Neuronal stem cell (in vitro differentiated cells): Measurements from ENCODE around the gene SHROOM2.
A peak's percentile ranks its signal among the peaks of the same experiment; 100 is the strongest.

ENCODE experiments used
- DNase-seq: peaks from one replicate; pipeline ENCODE4 v3.0.0-alpha.2; 2013; ENCODE audit warnings: low spot score
- H2AFZ ChIP-seq: one replicate; pipeline ENCODE4 v1.6.1; 2013; ENCODE audit warnings: mild to moderate bottlenecking, low read length, inconsistent platforms
- H2AK5ac ChIP-seq: 2 replicates; pipeline ENCODE4 v1.6.1; 2013; ENCODE audit warnings: low read depth, mild to moderate bottlenecking, inconsistent platforms, low read length, moderate library complexity, mixed read lengths
- H2BK120ac ChIP-seq: 2 replicates; pipeline ENCODE4 v1.6.1; 2013; ENCODE audit warnings: low read depth, mild to moderate bottlenecking, inconsistent platforms, low read length, moderate library complexity, mixed read lengths
- H2BK12ac ChIP-seq: one replicate; pipeline ENCODE4 v1.6.1; 2013; ENCODE audit warnings: low read length, inconsistent platforms
- H2BK15ac ChIP-seq: 2 replicates; pipeline ENCODE4 v1.6.1; 2013; ENCODE audit warnings: mild to moderate bottlenecking, low read length, inconsistent platforms, mixed read lengths
- H2BK5ac ChIP-seq: one replicate; pipeline ENCODE4 v1.6.1; 2013; ENCODE audit warnings: inconsistent platforms, mild to moderate bottlenecking, low read length, moderate library complexity
- H3K14ac ChIP-seq: one replicate; pipeline ENCODE4 v1.6.1; 2013; ENCODE audit warnings: low read length, inconsistent platforms
- H3K18ac ChIP-seq: 2 replicates; pipeline ENCODE4 v1.6.1; 2013; ENCODE audit warnings: low read length, inconsistent platforms
- H3K23ac ChIP-seq: 2 replicates; pipeline ENCODE4 v1.6.1; 2013; ENCODE audit warnings: low read depth, mild to moderate bottlenecking, mixed read lengths, low read length, inconsistent platforms; ENCODE audit not compliant: poor library complexity
- H3K27ac ChIP-seq: replicated peaks from 3 replicates; pipeline ENCODE4 v1.5.1; 2013; ENCODE audit warnings: low read length, inconsistent platforms
- H3K27me3 ChIP-seq, 3 experiments: 2 replicates each; pipeline ENCODE4 v1.6.1; 2013; ENCODE audit warnings: low read length in 3 of 3, mild to moderate bottlenecking in 2 of 3, inconsistent platforms in 1 of 3, low read depth in 1 of 3, mixed read lengths in 1 of 3, moderate library complexity in 1 of 3; ENCODE audit not compliant: control insufficient read depth in 3 of 3, insufficient read depth in 3 of 3
- H3K36me3 ChIP-seq, 2 donors: replicated peaks in 1 of 2; 2 replicates each; pipeline ENCODE4 v1.6.1; 2013; ENCODE audit warnings: low read length in 2 of 2; ENCODE audit not compliant: control insufficient read depth in 2 of 2, insufficient read depth in 2 of 2
- H3K4ac ChIP-seq: 2 replicates; pipeline ENCODE4 v1.6.1; 2013; ENCODE audit warnings: inconsistent platforms, mild to moderate bottlenecking, low read length, moderate library complexity
- H3K4me1 ChIP-seq, 2 donors: 1 replicate in 1 of 2; 2 replicates in 1 of 2; pipeline ENCODE4 v1.6.1; 2013; ENCODE audit warnings: low read length in 2 of 2, low read depth in 1 of 2; ENCODE audit not compliant: control insufficient read depth in 2 of 2, insufficient read depth in 1 of 2
- H3K4me2 ChIP-seq: one replicate; pipeline ENCODE4 v1.6.1; 2013; ENCODE audit warnings: mild to moderate bottlenecking, low read length, inconsistent platforms; ENCODE audit not compliant: insufficient read depth, poor library complexity, severe bottlenecking
- H3K4me3 ChIP-seq, 2 donors: 2 replicates each; pipeline ENCODE4 v1.5.1; 2013; ENCODE audit warnings: low read length in 2 of 2, mild to moderate bottlenecking in 2 of 2, inconsistent platforms in 1 of 2, moderate library complexity in 1 of 2
- H3K79me1 ChIP-seq: one replicate; pipeline ENCODE4 v1.6.1; 2013; ENCODE audit warnings: low read depth, mild to moderate bottlenecking, inconsistent platforms, low read length, moderate library complexity
- H3K9ac ChIP-seq: one replicate; pipeline ENCODE4 v1.6.1; 2013; ENCODE audit warnings: mild to moderate bottlenecking, low read depth, low read length, inconsistent platforms; ENCODE audit not compliant: poor library complexity
- H3K9me3 ChIP-seq, 2 donors: replicated peaks in 1 of 2; 2 replicates each; pipeline versions ENCODE3 to v1.6.1; 2013; ENCODE audit warnings: low read length in 2 of 2, mild to moderate bottlenecking in 2 of 2, inconsistent platforms in 1 of 2, low read depth in 1 of 2, mixed read lengths in 1 of 2, moderate library complexity in 1 of 2; ENCODE audit not compliant: control insufficient read depth in 2 of 2, insufficient read depth in 1 of 2
- H4K8ac ChIP-seq: one replicate; pipeline ENCODE4 v1.6.1; 2013; ENCODE audit warnings: low read depth, mild to moderate bottlenecking, inconsistent platforms, low read length, moderate library complexity
- H4K91ac ChIP-seq: one replicate; pipeline ENCODE4 v1.6.1; 2013; ENCODE audit warnings: low read length, low read depth, mild to moderate bottlenecking, inconsistent platforms; ENCODE audit not compliant: poor library complexity
- WGBS, 2 donors: extraction: QIAGEN DNeasy Blood & Tissue Kit; methylation state at CpG; one replicate each; pipeline ENCODE4 v1.1.7; 2013; ENCODE audit warnings: missing lambda C conversion rate in 2 of 2, mixed read lengths in 1 of 2; ENCODE audit not compliant: insufficient read length in 2 of 2, insufficient replicate concordance in 1 of 2; ENCODE audit errors: extremely low coverage in 2 of 2; 5-methylcytosine and 5-hydroxymethylcytosine counted together

Gene SHROOM2

GRCh38 chrX:9880870-9881269 lies 94.6 kb downstream of the SHROOM2 start:
- Histone ChIP-seq H2BK15ac (no peak overlapping the region), H2BK12ac (no peak overlapping the region), H3K79me1 (peaks cover 3% of the 10 kb centered on the region), H3K18ac (no peak overlapping the region), H4K91ac (no peak overlapping the region), H2BK120ac (no peak overlapping the region), H3K23ac (no peak overlapping the region), H3K4me1 (peaks cover 6 to 10% of the 10 kb centered on the region in 2 donors), H3K27ac (no peak overlapping the region), H3K9ac (no peak overlapping the region), H3K27me3 (no peaks in the 10 kb centered on the region), H3K14ac (no peak overlapping the region), H3K4me2 (no peak overlapping the region), H3K4me3 (no peak overlapping the region), H2AFZ (no peak overlapping the region), H2AK5ac (no peak overlapping the region), H2BK5ac (no peak overlapping the region), H4K8ac (no peak overlapping the region), H3K9me3 (no peaks in the 10 kb centered on the region), H3K36me3 (peaks cover 0 to under 1% of the 10 kb centered on the region in 2 donors), H3K4ac (no peak overlapping the region)
- no CpG with 5 or more reads among the region's 7 CpGs for WGBS, 2 donors
- DNase-seq = no peak

- no peak for DNase-seq
- H2AFZ ChIP-seq = no peak overlapping the region
- peaks cover 3% of the 10 kb centered on the region for H3K79me1 ChIP-seq
- H2BK15ac ChIP-seq = no peak overlapping the region
- H3K14ac ChIP-seq = no peak overlapping the region
- no peak overlapping the region for H2BK12ac ChIP-seq
- H3K9ac ChIP-seq = no peak overlapping the region
- no peak overlapping the region for H4K91ac ChIP-seq
- H3K4me3 ChIP-seq = no peak overlapping the region
- H3K27ac ChIP-seq = no peak overlapping the region
- H3K4ac ChIP-seq = no peak overlapping the region
- H3K4me1 ChIP-seq = peaks cover 3 to 8% of the 10 kb centered on the region in 2 donors
- H2AK5ac ChIP-seq = no peak overlapping the region
- H3K36me3 ChIP-seq = peaks cover 3 to 4% of the 10 kb centered on the region in 2 donors
- H3K18ac ChIP-seq = no peak overlapping the region
- H3K4me2 ChIP-seq = no peak overlapping the region
- H3K23ac ChIP-seq = no peak overlapping the region
- no peak overlapping the region for H2BK120ac ChIP-seq
- WGBS, 2 donors = no CpG with 5 or more reads among the region's 15 CpGs
- H4K8ac ChIP-seq = peak overlapping the region; percentile 3
- no peak overlapping the region for H2BK5ac ChIP-seq
- H3K27me3 ChIP-seq = no peaks in the 10 kb centered on the region
- no peaks in the 10 kb centered on the region for H3K9me3 ChIP-seq
Measured at GRCh38 chrX:9882669-9883446, 96.6 kb downstream of the SHROOM2 start.

GRCh38 chrX:9884031-9884779 lies 98.0 kb downstream of the SHROOM2 start:
- no peak overlapping the region for H2BK120ac ChIP-seq
- WGBS, 2 donors = no CpG with 5 or more reads among the region's 9 CpGs
- no peak for DNase-seq
- no peak overlapping the region for H4K91ac ChIP-seq
- no peak overlapping the region for H3K23ac ChIP-seq
- H3K4me3 ChIP-seq = no peak overlapping the region
- H3K27me3 ChIP-seq = no peaks in the 10 kb centered on the region
- H3K14ac ChIP-seq = no peak overlapping the region
- H3K27ac ChIP-seq = no peak overlapping the region
- peaks cover 3 to 4% of the 10 kb centered on the region in 2 donors for H3K36me3 ChIP-seq
- H2AK5ac ChIP-seq = no peak overlapping the region
- H3K18ac ChIP-seq = no peak overlapping the region
- H3K9me3 ChIP-seq = no peaks in the 10 kb centered on the region
- no peak overlapping the region for H2BK12ac ChIP-seq
- H4K8ac ChIP-seq = no peak overlapping the region
- H2BK15ac ChIP-seq = no peak overlapping the region
- H3K9ac ChIP-seq = no peak overlapping the region
- H2AFZ ChIP-seq = no peak overlapping the region
- H3K79me1 ChIP-seq = peaks cover 3% of the 10 kb centered on the region
- H3K4me1 ChIP-seq = peaks cover 0 to 6% of the 10 kb centered on the region in 2 donors
- H3K4me2 ChIP-seq = no peak overlapping the region
- H3K4ac ChIP-seq = no peak overlapping the region
- H2BK5ac ChIP-seq = no peak overlapping the region

- Histone ChIP-seq H3K9me3 (no peaks in the 10 kb centered on the region), H3K23ac (no peak overlapping the region), H3K4me1 (peaks cover 0 to 6% of the 10 kb centered on the region in 2 donors), H2BK120ac (no peak overlapping the region), H2AFZ (no peak overlapping the region), H2BK15ac (no peak overlapping the region), H3K14ac (no peak overlapping the region), H3K18ac (no peak overlapping the region), H2BK5ac (no peak overlapping the region), H2BK12ac (no peak overlapping the region), H3K27me3 (no peaks in the 10 kb centered on the region), H4K8ac (no peak overlapping the region), H3K27ac (no peak overlapping the region), H3K4me3 (no peak overlapping the region), H4K91ac (no peak overlapping the region), H3K79me1 (peaks cover 2% of the 10 kb centered on the region), H3K9ac (no peak overlapping the region), H3K4ac (no peak overlapping the region), H3K36me3 (peaks cover 3 to 4% of the 10 kb centered on the region in 2 donors), H2AK5ac (no peak overlapping the region), H3K4me2 (no peak overlapping the region)
- no peak for DNase-seq
- no CpG with 5 or more reads among the region's 8 CpGs for WGBS, 2 donors
Measured at GRCh38 chrX:9885150-9885549, 98.9 kb downstream of the SHROOM2 start.
